ENCODE data around the gene KCNE4. TPM values are rescaled to one million over a fixed set of nuclear protein-coding genes. Genes with fewer than 3 reads are reported as not detected.

The KCNE4 gene
- total RNA-seq, 2 donors from 2014 or later, result 9.6 to 13.6 TPM

Other genes starting within 250 kb of the KCNE4 start
- 10 to 100 TPM; 65.1 to 79.0 TPM for gene ACSL3, start 191.2 kb upstream of the KCNE4 start, total RNA-seq

Data from thoracic aorta (tissue), 2 donors.